ENCODE results near the gene TLK2.
"Not testable (repeated sequence)": the region's sequence is repeated elsewhere in the genome, so short reads cannot be mapped to it uniquely, and the experiment has no call there.

Gene TLK2

GRCh38 chr17:62611292-62611691 is 132.7 kb downstream of the TLK2 start:
- DNase-seq: no peak

DNA sequence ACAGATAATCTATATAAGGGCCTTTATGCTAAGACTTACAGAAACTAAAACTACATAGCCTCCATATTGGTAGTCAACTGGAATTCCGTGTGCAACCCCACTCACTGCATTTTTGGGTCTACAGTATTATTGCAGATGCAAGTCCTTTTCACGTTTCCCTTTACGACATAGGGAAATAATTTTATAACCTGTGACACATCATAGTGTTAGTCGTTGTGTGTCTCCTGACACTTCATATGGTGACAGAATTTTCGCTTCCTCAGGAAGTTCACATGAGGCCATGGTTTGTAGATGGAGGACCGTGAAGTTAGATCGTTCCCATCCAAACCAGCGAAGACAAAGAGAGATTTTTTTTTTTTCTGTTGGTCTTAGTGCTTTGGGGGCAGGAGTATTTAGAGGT is 133.1 kb downstream of the TLK2 start:
- no peak for DNase-seq

DNA sequence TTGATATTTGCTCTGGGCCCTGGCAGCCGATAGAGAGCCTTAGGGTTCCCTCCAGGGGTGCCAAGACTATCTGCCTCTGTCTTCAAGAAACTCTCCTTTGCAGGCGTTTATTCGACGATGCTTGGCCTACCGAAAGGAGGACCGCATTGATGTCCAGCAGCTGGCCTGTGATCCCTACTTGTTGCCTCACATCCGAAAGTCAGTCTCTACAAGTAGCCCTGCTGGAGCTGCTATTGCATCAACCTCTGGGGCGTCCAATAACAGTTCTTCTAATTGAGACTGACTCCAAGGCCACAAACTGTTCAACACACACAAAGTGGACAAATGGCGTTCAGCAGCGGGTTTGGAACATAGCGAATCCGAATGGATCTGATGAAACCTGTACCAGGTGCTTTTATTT is 133.7 kb downstream of the TLK2 start:
- DNase-seq: not testable (repeated sequence)

GRCh38 chr17:62613095-62613494 is 134.5 kb downstream of the TLK2 start:
- DNase-seq: not testable (repeated sequence)

GRCh38 chr17:62614142-62614541 is 135.5 kb downstream of the TLK2 start:
- DNase-seq: peak; percentile 40

DNA sequence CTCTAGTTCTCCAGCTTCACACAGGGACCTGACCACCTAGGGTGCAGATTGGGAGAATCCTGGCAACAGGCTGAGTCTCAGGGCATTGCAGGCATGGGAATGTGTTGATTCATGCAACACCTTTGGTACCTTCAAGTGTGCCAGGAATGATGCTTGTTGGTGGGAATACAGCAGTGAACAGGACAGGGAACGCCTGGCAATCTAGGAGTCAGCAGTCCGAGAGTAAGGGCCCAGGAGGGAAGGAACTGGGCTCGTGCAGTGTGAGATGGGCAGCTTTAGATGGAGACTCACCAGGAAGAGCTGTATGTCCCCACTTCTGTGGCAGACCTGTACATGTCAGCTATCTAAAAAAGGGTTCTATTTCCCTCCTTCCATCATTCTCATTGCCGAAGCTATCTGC is 136.9 kb downstream of the TLK2 start:
- DNase-seq: no peak

DNA sequence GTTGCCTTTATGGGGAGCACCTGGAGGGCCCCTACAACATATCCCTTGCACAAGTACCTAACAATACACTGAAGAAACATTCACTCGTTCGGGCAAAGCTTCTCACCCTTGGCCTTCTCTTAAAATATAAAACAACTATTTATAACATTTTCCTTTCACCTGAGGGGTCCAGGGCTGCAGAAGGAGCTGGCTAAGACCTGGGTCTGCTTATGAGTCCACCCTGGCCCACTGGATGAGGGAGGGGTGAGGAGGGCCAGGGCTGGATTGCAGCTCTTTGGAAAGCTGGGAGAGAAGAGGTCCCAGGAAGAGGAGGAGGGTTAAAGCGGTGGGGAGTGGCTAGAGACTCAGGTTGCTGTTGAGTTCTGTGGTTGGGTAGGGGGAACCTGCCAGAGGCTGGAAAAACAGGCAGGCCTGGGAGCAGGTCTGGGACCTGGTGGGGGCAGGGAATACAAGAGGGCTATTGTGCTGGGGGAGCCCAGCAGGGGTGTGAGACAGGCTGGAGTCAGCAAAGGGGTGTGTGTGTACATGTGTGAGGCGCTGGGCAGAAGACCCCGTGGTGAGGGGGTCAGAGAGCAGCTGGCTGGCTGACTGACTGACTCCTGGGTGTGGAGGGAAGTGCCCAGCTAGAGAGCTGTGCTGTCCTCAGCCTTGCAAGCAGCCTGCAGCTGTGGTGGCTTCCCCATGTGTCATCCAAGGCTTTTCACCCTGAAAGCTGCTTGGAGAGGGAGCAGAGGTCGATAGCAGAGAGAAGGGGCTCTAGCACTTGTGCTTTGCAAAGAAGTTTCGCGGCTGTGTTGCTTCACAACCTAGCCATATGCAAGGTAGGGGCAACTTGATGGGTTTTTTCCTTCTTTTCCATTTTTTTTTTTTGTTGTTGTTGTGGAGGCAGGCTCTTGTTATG is 138.6 kb downstream of the TLK2 start:
- no peak for DNase-seq

- no peak for DNase-seq
Observed at GRCh38 chr17:62617894-62618472, 139.4 kb downstream of the TLK2 start.

- DNase-seq: no peak
Observed at GRCh38 chr17:62618647-62619416, 140.2 kb downstream of the TLK2 start.

GRCh38 chr17:62619417-62620155 is 141.0 kb downstream of the TLK2 start:
- no peak for DNase-seq

DNA sequence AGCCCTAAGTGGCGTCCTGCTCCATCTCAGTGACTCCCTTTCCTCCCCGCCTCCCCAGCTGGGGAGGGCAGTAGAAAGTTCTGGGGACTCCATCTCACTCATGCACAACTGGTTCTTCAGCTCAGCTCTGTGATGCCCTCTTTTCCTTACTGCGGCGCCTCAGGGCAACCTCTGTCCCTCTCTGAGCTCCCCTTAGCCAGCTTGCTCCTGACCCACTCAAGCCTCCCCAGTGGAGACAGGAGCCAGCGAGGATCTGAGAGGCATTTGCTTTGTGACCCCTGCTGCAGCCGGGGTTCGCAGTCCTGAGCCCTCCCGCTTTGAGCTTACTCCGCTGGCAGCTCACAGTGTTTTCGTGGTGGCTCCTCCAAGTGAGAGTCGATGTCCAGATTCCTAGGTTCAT is 142.6 kb downstream of the TLK2 start:
- no peak for DNase-seq

GRCh38 chr17:62625184-62625869 is 146.7 kb downstream of the TLK2 start:
- DNase-seq: no peak

DNA sequence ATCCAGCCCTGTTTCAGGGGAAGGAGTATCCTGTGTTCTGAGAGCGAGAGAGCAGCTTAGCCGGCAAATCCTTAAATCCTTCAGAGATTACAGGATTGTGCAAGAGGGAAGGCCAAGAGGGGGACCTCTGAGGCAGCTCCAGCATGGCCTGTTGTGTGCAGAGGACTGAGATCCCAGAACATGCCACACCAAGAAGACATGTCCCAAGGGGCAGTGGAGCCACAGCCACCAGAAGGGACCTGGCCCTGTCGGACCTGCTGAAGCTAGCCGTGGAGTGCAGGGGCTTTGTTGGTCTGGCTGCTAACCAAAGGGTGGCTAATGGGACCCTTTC is 147.2 kb downstream of the TLK2 start:
- no peak for DNase-seq

DNA sequence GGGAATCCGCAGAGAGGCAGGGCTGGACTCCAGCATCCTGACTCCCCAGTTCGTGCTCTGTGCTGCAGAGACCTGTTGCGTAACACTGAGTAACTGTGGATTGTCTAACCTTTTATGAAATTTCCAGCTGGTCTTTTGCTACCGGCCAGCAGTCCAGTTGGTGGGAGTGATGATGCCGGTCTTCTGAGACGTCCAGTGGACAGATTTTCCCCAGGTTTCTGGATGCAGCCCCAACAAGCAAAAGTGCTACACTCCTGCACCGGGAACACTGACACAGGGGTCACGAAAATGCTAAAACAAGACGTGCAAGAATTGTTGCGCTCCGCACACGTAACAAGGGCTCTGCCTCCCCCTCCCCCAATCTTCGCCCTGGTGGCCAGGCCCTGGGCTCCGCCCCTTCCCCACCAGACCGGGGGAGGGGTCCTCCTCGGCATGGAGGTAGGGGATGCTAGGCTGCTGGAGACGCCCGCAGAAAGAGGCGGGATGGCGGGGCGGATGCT is 148.1 kb downstream of the TLK2 start:
- DNase-seq: no peak

DNA sequence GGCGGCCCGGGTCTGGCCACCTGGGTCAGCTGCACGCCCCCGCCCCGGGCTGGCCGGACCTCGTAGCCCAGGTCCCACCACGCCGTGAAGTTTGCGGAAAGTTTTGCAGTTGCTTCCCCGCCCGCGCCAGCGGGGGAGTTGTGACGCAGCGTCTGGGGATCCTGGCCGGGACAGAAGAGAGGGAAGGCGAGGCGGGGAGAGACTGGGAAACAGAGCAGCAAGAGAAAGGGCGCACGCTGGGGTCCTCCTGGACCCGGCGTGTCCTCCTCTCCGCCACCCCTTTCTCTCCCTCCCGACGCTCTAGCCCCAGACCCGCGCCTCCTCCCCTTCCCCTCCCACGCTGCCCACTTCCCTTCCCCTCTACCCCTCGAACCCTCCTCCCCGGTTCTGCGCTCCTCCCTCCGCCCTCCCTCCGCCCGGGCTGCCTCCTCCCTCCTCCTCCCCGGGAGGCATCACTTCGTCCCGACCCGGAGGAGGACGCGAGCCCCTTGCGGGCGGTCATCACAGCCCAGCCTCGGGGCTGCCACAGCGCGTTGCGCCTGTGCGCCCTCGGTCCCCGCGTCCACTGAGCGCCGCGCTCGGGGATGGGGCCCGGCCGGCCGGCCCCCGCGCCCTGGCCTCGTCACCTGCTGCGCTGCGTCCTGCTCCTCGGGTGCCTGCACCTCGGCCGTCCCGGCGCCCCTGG is 148.7 kb downstream of the TLK2 start, which contains the start of gene MRC2:
MRC2 (plus strand) TSS at position 452 of the 685 bp plus-strand sequence; CDS start at position 585, 133 bp downstream.
- no peak for DNase-seq

DNA sequence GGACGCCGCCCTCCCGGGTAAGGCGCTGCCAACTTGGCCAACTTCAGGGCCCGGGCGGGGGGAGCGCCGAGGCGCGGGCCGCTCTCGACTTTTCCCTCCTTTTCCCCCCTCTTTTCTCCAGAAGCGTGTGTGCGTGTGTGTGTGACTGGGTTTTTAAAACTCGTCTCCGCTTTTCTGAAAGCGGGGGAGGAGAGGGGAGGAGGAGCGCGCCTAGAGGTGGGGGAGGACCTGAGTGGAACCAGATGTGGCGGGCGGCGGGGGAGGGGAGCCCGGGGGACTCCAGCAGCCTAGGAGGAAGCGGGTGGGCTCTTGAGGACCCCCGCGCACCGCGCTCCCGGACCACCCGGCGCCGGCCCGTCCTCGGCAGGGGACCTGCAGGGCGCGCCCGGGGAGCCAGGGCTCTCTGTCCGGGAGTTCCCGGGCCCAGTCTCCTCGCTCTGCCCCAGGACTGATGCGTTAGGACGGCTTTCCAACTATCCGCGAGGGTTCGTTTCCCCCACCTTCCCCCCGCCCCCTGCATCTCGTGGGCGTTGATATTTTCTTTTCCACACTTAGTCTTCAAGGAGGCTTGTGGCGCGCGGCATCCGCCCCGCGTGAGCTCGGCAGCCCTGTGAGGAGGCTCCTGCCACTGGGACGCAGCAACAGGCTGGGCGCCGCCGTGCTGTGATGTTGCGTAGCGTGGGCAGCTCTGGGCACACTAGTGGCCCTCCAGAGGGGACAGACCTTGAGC is 149.4 kb downstream of the TLK2 start:
- no peak for DNase-seq

GRCh38 chr17:62628831-62629555 is 150.4 kb downstream of the TLK2 start:
- DNase-seq: no peak

- no peak for DNase-seq
Observed at GRCh38 chr17:62629556-62630364, 151.1 kb downstream of the TLK2 start.
